Ishikawa (cell line): Measurements from ENCODE around the gene CT45A2.
"Not testable (repeated sequence)": the region's sequence is repeated elsewhere in the genome, so short reads cannot be mapped to it uniquely, and the experiment has no call there.

Source experiments
- CEBPB ChIP-seq: IDR thresholded peaks from 2 replicates; pipeline ENCODE4 v1.6.1; 2012
- CREB1 ChIP-seq: IDR thresholded peaks from 2 replicates; pipeline ENCODE4 v1.6.1; 2012; ENCODE audit warnings: low read depth
- EGR1 ChIP-seq: IDR thresholded peaks from 2 replicates; pipeline ENCODE4 v1.6.1; 2012
- EP300 ChIP-seq: IDR thresholded peaks from 2 replicates; pipeline ENCODE4 v1.6.1; 2012; ENCODE audit warnings: borderline replicate concordance
- FOXM1 ChIP-seq: IDR thresholded peaks from 2 replicates; pipeline ENCODE4 v1.6.1; 2012; ENCODE audit warnings: low read depth, borderline replicate concordance
- MAX ChIP-seq: IDR thresholded peaks from 2 replicates; pipeline ENCODE4 v1.6.1; 2012
- NFIC ChIP-seq: IDR thresholded peaks from 2 replicates; pipeline ENCODE4 v1.6.1; 2012
- TAF1 ChIP-seq: IDR thresholded peaks from 2 replicates; pipeline ENCODE4 v1.6.1; 2012; ENCODE audit warnings: low read depth, mild to moderate bottlenecking
- TCF12 ChIP-seq: IDR thresholded peaks from 2 replicates; pipeline ENCODE4 v1.6.1; 2012; ENCODE audit warnings: low read depth
- TEAD4 ChIP-seq: IDR thresholded peaks from 2 replicates; pipeline ENCODE4 v1.6.1; 2012
- YY1 ChIP-seq: IDR thresholded peaks from 2 replicates; pipeline ENCODE4 v1.6.1; 2012; ENCODE audit warnings: low read depth
- ZBTB7A ChIP-seq: IDR thresholded peaks from 2 replicates; pipeline ENCODE4 v1.6.1; 2012; ENCODE audit warnings: low read depth

Gene CT45A2

GRCh38 chrX:135819912-135820311 lies at the start of gene CT45A2:
TSS of gene CT45A2 (minus strand) at chrX:135820012. CDS start at chrX:135816265, 3,747 bp downstream.
- TF ChIP-seq EGR1, MAX, ZBTB7A: not testable (repeated sequence)

DNA sequence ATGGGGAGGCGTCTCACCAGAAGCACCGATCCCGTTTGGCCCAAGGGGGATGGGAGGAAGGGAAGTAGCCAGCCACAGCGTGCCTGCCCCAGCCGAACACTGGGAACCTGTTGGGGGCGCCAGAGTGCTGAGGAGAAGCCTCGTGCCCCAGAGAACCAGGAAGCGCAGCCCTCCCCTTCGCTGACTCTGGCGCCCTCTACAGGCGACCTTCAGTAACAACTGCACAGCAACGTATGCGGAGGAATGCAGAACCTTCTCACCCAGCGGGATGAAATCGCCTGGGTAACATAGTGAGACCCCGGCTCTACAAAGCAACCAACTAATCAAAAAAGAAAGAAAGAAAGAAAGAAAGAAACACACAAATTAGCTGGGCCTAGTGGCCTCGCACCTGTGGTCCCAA lies 34.6 kb upstream of the CT45A2 start, which contains the start of gene CT45A8:
CT45A8 (minus strand) TSS at position 101 of the 400 bp plus-strand sequence. CDS start 3,755 bp downstream, outside the sequence.
- TF ChIP-seq EP300, TAF1, YY1: not testable (repeated sequence)

DNA sequence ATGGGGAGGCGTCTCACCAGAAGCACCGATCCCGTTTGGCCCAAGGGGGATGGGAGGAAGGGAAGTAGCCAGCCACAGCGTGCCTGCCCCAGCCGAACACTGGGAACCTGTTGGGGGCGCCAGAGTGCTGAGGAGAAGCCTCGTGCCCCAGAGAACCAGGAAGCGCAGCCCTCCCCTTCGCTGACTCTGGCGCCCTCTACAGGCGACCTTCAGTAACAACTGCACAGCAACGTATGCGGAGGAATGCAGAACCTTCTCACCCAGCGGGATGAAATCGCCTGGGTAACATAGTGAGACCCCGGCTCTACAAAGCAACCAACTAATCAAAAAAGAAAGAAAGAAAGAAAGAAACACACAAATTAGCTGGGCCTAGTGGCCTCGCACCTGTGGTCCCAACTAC lies 17.4 kb upstream of the CT45A2 start, which contains the start of gene CT45A7:
CT45A7 (minus strand) TSS at position 101 of the 400 bp plus-strand sequence. CDS start 3,747 bp downstream, outside the sequence.
- TF ChIP-seq MAX, YY1, TEAD4: not testable (repeated sequence)

DNA sequence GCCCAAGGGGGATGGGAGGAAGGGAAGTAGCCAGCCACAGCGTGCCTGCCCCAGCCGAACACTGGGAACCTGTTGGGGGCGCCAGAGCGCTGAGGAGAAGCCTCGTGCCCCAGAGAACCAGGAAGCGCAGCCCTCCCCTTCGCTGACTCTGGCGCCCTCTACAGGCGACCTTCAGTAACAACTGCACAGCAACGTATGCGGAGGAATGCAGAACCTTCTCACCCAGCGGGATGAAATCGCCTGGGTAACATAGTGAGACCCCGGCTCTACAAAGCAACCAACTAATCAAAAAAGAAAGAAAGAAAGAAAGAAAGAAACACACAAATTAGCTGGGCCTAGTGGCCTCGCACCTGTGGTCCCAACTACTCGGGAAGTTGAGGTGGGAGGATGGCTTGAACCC lies 17.1 kb downstream of the CT45A2 start, which contains the start of gene CT45A6:
CT45A6 (minus strand) TSS at position 101 of the 400 bp plus-strand sequence. CDS start 3,794 bp downstream, outside the sequence.
- not testable (repeated sequence) for TF ChIP-seq TCF12, FOXM1, EP300

- not testable (repeated sequence) for TF ChIP-seq EGR1, CREB1, ZBTB7A
These were observed 34.4 kb downstream of the CT45A2 start, which contains the start of gene CT45A5 for GRCh38 chrX:135785403-135785802. TSS of gene CT45A5 (minus strand) at chrX:135785503. CDS start at chrX:135781729, 3,774 bp downstream.

GRCh38 chrX:135768091-135768490 lies 51.7 kb downstream of the CT45A2 start, which contains the start of gene CT45A3:
TSS of gene CT45A3 (minus strand) at chrX:135768191. CDS start at chrX:135764444, 3,747 bp downstream.
- not testable (repeated sequence) for TF ChIP-seq CEBPB, MAX, NFIC
